B cell (primary cell): ENCODE measurements around the gene TOGARAM1. TPM values are rescaled to one million over a fixed set of nuclear protein-coding genes. Genes with fewer than 3 reads are reported as not detected.

Source experiments
- ATAC-seq: fragments of 200-7000 bp; cut with Tn5 transposase; one replicate; pipeline ENCODE4 v1.10.0; 2021; ENCODE audit warnings: low read depth, mild to moderate bottlenecking, moderate number of reproducible peaks, moderate library complexity
- CTCF ChIA-PET: fragments of 350-600 bp; sonication (Branson Sonifier 250); formaldehyde crosslinking; loops from one replicate; lab custom pipeline; 2021; ENCODE audit warnings: antibody characterized with exemption, inconsistent platforms; lab: Charles Lee
- POLR2A ChIA-PET: fragments of 350-600 bp; sonication (Branson Sonifier 250); formaldehyde crosslinking; loops from one replicate; lab custom pipeline; 2021; ENCODE audit warnings: antibody characterized with exemption; lab: Charles Lee
- DNase-seq: peaks from one replicate; pipeline ENCODE4 v3.0.0; 2013
- H2AFZ ChIP-seq: 2 replicates; pipeline ENCODE4 v1.6.1; 2012; ENCODE audit warnings: mild to moderate bottlenecking, low read depth, low read length; ENCODE audit not compliant: insufficient read depth, poor library complexity, severe bottlenecking
- H3K27ac ChIP-seq, 2 donors: 1 replicate in 1 of 2; 2 replicates in 1 of 2; pipeline ENCODE4 v1.5.1; 2012 to 2013; ENCODE audit warnings: low read length in 2 of 2, mild to moderate bottlenecking in 2 of 2, moderate library complexity in 1 of 2
- H3K27me3 ChIP-seq, 4 experiments: fragments of 200-600 bp in 1 of 4; sonication (generic) in 1 of 4; replicated peaks in 1 of 4; 1 replicate in 2 of 4; 2 replicates in 2 of 4; pipeline versions ENCODE4 v1.6.1 to v1.7.0; 2013 to 2016; ENCODE audit warnings: low read length in 3 of 4, mild to moderate bottlenecking in 2 of 4, mixed read lengths in 1 of 4, moderate library complexity in 1 of 4; ENCODE audit not compliant: insufficient read depth in 4 of 4, control insufficient read depth in 3 of 4; ENCODE audit errors: control extremely low read depth in 1 of 4
- H3K36me3 ChIP-seq, 2 experiments: replicated peaks in 1 of 2; 1 replicate in 1 of 2; 2 replicates in 1 of 2; pipeline versions ENCODE4 v1.6.1 to v1.7.1; 2013; ENCODE audit warnings: low read length in 1 of 2; ENCODE audit not compliant: insufficient read depth in 2 of 2, control insufficient read depth in 1 of 2; ENCODE audit errors: control extremely low read depth in 1 of 2, extremely low read depth in 1 of 2
- H3K4me1 ChIP-seq, 2 donors: fragments of 200-600 bp in 1 of 2; sonication (generic) in 1 of 2; 1 replicate in 1 of 2; 2 replicates in 1 of 2; pipeline versions ENCODE4 v1.5.1 to v1.6.1; 2013 to 2017; ENCODE audit warnings: low read length in 2 of 2; ENCODE audit not compliant: control insufficient read depth in 2 of 2, insufficient read depth in 2 of 2
- H3K4me2 ChIP-seq: replicated peaks from 2 replicates; pipeline ENCODE3; 2012; ENCODE audit warnings: mild to moderate bottlenecking, low read depth, low read length; ENCODE audit not compliant: poor library complexity, severe bottlenecking
- H3K4me3 ChIP-seq, 5 experiments: fragments of 200-600 bp in 1 of 5; sonication (generic) in 1 of 5; 1 replicate in 3 of 5; 2 replicates in 2 of 5; pipeline versions ENCODE4 v1.5.1 to v1.7.0; 2011 to 2016; ENCODE audit warnings: low read length in 4 of 5, mild to moderate bottlenecking in 4 of 5, low read depth in 2 of 5, control low read depth in 1 of 5, moderate library complexity in 1 of 5; ENCODE audit not compliant: insufficient read depth in 1 of 5; ENCODE audit errors: control extremely low read depth in 1 of 5, extremely low read depth in 1 of 5
- H3K79me2 ChIP-seq: fragments of 200-600 bp; sonication (generic); one replicate; pipeline ENCODE4 v1.6.0; 2016; ENCODE audit warnings: low read length; ENCODE audit not compliant: control insufficient read depth, insufficient read depth
- H3K9ac ChIP-seq: fragments of 200-600 bp; sonication (generic); 2 replicates; pipeline ENCODE4 v1.6.1; 2017; ENCODE audit warnings: mild to moderate bottlenecking, low read length, moderate library complexity
- H3K9me3 ChIP-seq, 3 donors: one replicate each; pipeline versions ENCODE4 v1.6.1 to v1.7.1; 2013; ENCODE audit warnings: low read length in 2 of 3; ENCODE audit not compliant: control insufficient read depth in 2 of 3, insufficient read depth in 1 of 3; ENCODE audit errors: control extremely low read depth in 1 of 3
- H4K20me1 ChIP-seq: 2 replicates; pipeline ENCODE4 v1.6.0; 2012; ENCODE audit warnings: mild to moderate bottlenecking, low read length; ENCODE audit not compliant: insufficient read depth, control insufficient read depth, poor library complexity, severe bottlenecking
- H3K27ac Mint-ChIP-seq: one replicate; pipeline ENCODE4 v1.8.0; 2021; ENCODE audit warnings: mixed read lengths
- H3K27me3 Mint-ChIP-seq: one replicate; pipeline ENCODE4 v1.8.0; 2021; ENCODE audit warnings: mixed read lengths
- H3K4me1 Mint-ChIP-seq: one replicate; pipeline ENCODE4 v1.8.0; 2021; ENCODE audit warnings: mixed read lengths
- H3K4me3 Mint-ChIP-seq: one replicate; pipeline ENCODE4 v1.8.0; 2021; ENCODE audit warnings: mixed read lengths
- H3K9me3 Mint-ChIP-seq: one replicate; pipeline ENCODE4 v1.8.0; 2022; ENCODE audit warnings: mixed read lengths; ENCODE audit not compliant: insufficient read depth
- CTCF ChIP-seq: fragments of 200-600 bp; IDR thresholded peaks from one replicate; pipeline ENCODE4 v1.8.0; 2022; ENCODE audit warnings: antibody characterized with exemption, mild to moderate bottlenecking
- EZH2 ChIP-seq: IDR thresholded peaks from 2 replicates; pipeline ENCODE4 v1.6.1; 2012; ENCODE audit warnings: borderline replicate concordance, low read depth, mild to moderate bottlenecking, moderate library complexity, low read length; ENCODE audit not compliant: insufficient read depth, poor library complexity, severe bottlenecking
- WGBS: methylation state at CpG from one replicate; pipeline ENCODE4 v1.1.5; 2013; ENCODE audit warnings: missing lambda C conversion rate; ENCODE audit not compliant: insufficient coverage; 5-methylcytosine and 5-hydroxymethylcytosine counted together
- intact Hi-C: fragments of 100-400 bp; cut with micrococcal nuclease; formaldehyde crosslinking; loops from one replicate; pipeline ENCODE4 v1.10.0; 2022
- polyA plus RNA-seq: library from polyadenylated mRNA; depleted of rRNA; stranded (reverse); fragments of >200 nt; gene quantifications from 2 replicates; pipeline ENCODE4 v1.2.3, GENCODE V29; 2012
- total RNA-seq, 2 donors: library from RNA; stranded (reverse); fragments of 120-200 nt in 1 of 2; gene quantifications; 1 replicate in 1 of 2; 2 replicates in 1 of 2; pipeline versions ENCODE4 v1.2.3 to v1.2.4, GENCODE V29; 2013 to 2022

Gene TOGARAM1
- total and polyA plus RNA-seq, 2 donors (not counting 1 experiment from before 2014, with no cell fraction given): 3.4 to 23.9 TPM

DNA sequence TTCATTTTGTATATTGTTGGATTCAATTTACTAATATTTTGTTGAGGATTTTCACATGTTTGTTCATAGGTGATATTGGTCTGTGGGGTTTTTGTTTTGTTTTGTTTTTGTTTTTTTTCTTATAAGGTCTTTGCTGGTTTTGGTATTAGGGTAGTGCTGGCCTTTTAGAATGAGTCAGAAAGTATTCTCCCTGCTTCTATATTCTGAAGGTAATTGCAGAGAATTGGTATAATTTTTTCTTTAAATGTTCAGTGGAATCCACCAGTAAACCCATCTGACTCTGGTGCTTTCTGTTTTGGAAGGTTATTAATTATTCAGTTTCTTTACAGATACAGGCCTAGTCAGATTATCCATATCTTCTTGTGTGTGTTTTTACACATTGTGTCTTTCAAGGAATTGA, 8.9 kb downstream of the TOGARAM1 start:
- POLR2A ChIA-PET: no interaction called here
- Histone ChIP-seq H3K4me2 (no peak overlapping the region), H3K9me3 (peaks cover 0 to 11% (median 6%) of the 10 kb centered on the region in 3 donors), H3K79me2 (peaks cover 84% of the 10 kb centered on the region), H3K36me3 (peaks cover 0 to 5% of the 10 kb centered on the region in 2 experiments), H3K27ac (no peak overlapping the region), H4K20me1 (peaks cover 3% of the 10 kb centered on the region), H3K9ac (no peak overlapping the region), H3K4me3 (no peak overlapping the region), H3K4me1 (peaks cover 10 to 14% of the 10 kb centered on the region in 2 donors), H2AFZ (no peak overlapping the region), H3K27me3 (no peaks in the 10 kb centered on the region)
- TF ChIP-seq CTCF (no peak), EZH2 (no peak)
- Mint-ChIP-seq H3K4me3 (no peak overlapping the region), H3K4me1 (peaks cover 54% of the 10 kb centered on the region), H3K27me3 (no peaks in the 10 kb centered on the region), H3K9me3 (peaks cover 15% of the 10 kb centered on the region), H3K27ac (no peak overlapping the region)
- CTCF ChIA-PET: no interaction called here
- no peak for DNase-seq
- intact Hi-C loops: no loop called here
- no peak for ATAC-seq

DNA sequence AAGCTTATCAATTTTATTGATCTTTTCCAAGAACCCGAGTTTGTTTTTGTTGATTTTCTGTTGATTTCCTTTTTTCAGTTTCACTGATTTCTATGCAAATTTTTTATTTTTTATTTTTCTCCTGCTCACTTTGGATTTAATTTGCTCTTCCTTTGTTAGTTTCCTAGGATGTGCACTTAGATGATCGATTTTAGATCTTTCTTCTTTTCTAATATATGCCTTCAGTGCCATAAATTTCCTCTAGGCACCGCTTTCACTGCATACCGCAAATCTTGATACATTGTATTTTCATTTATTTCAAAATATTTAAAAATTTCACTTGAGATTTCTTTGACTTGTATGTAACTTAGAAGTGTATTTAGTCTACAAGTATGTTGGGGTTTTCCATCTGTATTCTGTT, 9.5 kb downstream of the TOGARAM1 start:
- H2AFZ ChIP-seq: no peak overlapping the region
- peaks cover 0 to 10% (median 6%) of the 10 kb centered on the region in 3 donors for H3K9me3 ChIP-seq
- H3K4me1 Mint-ChIP-seq: peaks cover 54% of the 10 kb centered on the region
- peaks cover 0 to 5% of the 10 kb centered on the region in 2 experiments for H3K36me3 ChIP-seq
- H4K20me1 ChIP-seq: peaks cover 3% of the 10 kb centered on the region
- intact Hi-C loops: no loop called here
- WGBS: no CpG with 5 or more reads among the region's 4 CpGs
- peaks cover 10 to 14% of the 10 kb centered on the region in 2 donors for H3K4me1 ChIP-seq
- CTCF ChIA-PET: no interaction called here
- no peak overlapping the region for H3K27ac Mint-ChIP-seq
- no peak for TF ChIP-seq CTCF
- TF ChIP-seq EZH2: no peak
- no peak overlapping the region for H3K9ac ChIP-seq
- no peaks in the 10 kb centered on the region for H3K27me3 Mint-ChIP-seq
- no peak for DNase-seq
- POLR2A ChIA-PET: no interaction called here
- peaks cover 15% of the 10 kb centered on the region for H3K9me3 Mint-ChIP-seq
- H3K4me3 ChIP-seq: no peak overlapping the region
- H3K27me3 ChIP-seq: no peaks in the 10 kb centered on the region
- H3K79me2 ChIP-seq: peaks cover 85% of the 10 kb centered on the region
- H3K4me3 Mint-ChIP-seq: no peak overlapping the region
- H3K27ac ChIP-seq: no peak overlapping the region
- ATAC-seq: no peak
- H3K4me2 ChIP-seq: no peak overlapping the region
